HG02678 (cell line): Measurements from ENCODE around the gene SH3D19.
A peak's percentile ranks its signal among the peaks of the same experiment; 100 is the strongest.
"Not testable (repeated sequence)": the region's sequence is repeated elsewhere in the genome, so short reads cannot be mapped to it uniquely, and the experiment has no call there.

Experiments
- ATAC-seq: cut with Tn5 transposase; IDR thresholded peaks from one replicate; pipeline ENCODE4 v1.9.1; 2021; ENCODE audit warnings: mild to moderate bottlenecking, moderate library complexity; ENCODE audit not compliant: unreplicated experiment

SH3D19 gene

DNA sequence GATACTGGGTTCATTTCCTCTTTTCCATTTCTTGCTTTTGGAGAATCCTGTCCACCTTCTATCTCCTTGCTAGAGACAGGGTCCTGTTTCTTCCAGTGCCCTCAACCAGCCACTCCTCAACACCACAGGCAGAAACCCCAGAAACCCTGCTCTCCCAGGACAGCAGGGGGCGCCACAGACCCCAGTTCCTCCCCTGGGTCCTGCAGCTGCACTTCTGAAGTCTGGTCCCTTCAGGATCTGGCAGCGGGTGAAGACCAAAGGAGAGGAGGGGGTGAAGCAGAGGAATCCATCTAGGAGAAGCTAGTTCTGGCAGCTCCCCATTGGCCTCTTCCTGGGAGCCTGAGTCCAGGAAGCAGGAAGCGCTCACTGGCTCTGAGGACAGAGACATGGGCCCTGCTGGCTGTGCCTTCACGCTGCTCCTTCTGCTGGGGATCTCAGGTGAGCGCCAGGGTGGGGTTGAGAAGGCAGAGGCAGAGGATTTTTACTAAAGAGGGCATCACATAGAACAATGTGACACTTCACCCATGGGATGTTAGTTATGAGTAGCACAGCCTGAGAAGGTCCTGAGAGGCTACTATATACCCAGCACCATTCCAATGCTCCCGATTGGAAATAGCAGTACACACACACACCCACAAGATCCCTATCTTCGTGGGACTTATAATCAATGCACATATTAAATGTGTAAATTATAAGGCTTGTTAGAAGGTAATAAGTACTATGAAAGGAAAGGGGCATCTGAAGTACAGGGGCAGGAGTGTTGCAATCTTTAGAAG is 48.4 kb downstream of the SH3D19 start, which contains the start of gene PRSS48:
Gene PRSS48, plus strand, starts transcription at position 375 of the 776 bp plus-strand sequence. Its CDS starts 12 bp downstream, at position 387.
- ATAC-seq, result peak; percentile 60

DNA sequence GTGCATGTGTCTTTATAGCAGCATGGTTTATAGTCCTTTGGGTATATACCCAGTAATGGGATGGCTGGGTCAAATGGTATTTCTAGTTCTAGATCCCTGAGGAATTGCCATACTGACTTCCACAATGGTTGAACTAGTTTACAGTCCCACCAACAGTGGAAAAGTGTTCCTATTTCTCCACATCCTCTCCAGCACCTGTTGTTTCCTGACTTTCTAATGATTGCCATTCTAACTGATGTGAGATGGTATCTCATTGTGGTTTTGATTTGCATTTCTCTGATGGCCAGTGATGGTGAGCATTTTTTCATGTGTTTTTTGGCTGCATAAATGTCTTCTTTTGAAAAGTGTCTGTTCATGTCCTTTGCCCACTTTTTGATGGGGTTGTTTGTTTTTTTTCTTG is 56.5 kb downstream of the SH3D19 start:
- not testable (repeated sequence) for ATAC-seq

DNA sequence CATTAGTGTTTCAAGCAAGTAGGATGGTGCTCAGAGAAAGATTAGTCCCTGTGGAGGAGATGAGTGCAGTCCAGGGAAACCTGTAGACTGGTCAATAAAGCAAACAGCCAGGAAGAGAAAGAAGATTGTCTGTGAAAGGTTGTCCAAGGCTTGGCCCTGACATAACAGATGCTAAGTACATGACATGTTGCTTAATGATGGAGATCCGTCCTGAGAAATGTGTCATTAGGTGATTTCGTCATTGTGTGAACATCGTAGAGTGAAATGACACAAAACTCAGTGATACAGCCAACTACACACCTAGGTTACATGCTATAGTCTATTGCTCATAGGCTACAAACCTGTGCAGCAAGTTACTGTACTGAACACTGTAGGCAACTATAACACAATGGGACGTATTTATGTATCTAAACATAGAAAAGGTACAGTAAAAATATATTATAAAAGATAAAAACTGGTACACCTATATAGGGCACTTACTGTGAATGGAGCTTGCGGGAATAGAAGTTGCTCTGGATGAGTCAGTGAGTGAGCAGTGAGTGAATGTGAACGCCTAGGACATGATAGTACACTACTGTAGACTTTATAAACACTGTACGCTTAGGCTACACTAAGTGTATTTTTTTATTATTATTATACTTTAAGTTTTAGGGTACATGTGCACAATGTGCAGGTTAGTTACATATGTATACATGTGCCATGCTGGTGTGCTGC is 57.4 kb downstream of the SH3D19 start:
- no peak for ATAC-seq

DNA sequence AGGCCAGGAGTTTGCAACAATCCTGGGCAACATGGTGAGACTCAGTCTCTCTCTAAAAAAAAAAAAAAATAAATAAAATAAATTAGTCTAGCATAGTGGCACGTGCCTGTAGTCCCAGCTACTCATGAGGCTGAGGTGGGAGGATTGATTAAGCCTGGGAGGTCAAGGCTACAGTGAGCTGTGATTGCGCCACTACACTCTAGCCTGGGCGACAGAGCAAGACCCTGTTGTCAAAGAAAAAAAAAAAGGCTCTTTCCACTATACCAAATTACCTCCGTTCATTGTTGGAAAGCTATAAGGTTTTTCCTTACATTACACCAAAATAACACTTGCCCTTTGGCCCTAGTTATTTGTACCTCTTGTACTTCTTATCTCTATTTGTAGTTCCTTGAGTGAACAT is 58.3 kb downstream of the SH3D19 start:
- ATAC-seq, result no peak

DNA sequence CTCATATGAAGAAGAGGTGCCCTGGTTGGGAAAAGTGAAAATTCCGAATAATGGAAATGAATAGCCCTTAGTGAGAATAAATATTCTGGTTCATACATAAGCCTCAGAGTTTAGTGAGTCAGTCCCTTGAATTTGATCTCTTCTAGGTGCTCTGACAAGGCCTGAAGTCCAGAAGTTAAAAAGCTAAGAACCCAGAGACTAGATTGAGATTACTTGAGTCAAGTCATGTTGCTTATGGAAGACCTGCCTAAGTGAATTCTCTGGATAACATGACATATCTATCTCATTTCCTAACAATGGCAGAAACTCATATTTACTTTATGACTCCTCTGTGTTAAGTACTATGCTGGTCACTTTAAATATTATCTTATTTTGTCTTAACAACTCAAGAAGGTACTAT is 58.9 kb downstream of the SH3D19 start:
- ATAC-seq, result no peak

DNA sequence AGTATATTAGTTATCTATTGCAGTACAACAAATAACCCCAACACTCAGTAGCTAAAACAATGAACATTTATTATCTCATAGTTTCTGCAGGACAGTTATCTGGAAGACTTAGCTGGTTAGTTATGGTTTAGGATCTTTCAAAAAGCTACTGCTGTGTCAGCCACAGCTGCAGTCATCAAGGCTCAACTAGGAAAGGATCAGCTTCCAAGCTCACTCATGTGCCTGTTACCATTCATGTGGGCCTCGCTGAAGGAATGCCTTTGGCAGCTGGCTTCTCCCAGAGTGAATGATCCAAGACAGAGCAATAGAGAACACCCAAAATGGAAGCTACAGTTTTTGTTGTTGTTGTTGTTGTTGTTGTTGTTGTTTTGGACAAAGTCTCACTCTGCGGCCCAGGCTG is 62.0 kb downstream of the SH3D19 start:
- no peak for ATAC-seq

DNA sequence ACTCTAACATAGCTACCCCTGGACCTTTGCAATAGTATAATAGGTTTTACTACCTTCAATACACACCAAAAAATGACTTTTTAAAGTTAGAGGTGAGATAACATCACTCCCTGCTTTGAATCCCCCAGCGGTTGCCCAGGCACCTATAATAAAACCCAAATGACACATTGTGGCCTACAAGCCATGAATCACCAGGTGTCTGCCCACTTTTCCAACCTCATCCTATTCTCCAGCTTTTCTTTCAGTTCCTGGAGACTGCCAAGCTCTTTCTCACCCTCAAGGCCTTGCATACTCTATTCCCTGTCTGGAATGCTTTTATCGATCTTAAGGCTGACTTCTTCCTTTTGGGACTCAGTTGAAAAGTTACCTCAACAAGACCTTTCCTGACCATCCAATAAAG is 64.9 kb downstream of the SH3D19 start:
- ATAC-seq, result no peak

DNA sequence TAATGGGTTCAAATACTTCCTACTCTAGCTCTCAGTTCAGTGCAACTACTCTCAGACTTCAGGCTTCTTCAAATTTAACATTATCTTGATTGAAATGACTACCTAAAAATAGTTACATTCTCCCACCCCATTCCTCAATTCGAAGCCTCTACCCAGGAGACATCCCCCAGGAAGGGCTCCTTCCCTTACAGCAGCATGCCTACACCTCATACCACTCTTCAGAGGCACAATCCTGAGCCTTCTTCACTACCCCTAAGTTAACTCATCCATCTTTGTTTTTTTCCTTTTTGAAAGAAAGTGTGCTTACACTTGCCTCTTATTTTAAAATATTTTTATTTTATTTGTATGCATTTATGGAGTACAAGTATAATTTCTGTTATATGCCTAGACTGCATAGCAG is 65.7 kb downstream of the SH3D19 start:
- ATAC-seq, result no peak

DNA sequence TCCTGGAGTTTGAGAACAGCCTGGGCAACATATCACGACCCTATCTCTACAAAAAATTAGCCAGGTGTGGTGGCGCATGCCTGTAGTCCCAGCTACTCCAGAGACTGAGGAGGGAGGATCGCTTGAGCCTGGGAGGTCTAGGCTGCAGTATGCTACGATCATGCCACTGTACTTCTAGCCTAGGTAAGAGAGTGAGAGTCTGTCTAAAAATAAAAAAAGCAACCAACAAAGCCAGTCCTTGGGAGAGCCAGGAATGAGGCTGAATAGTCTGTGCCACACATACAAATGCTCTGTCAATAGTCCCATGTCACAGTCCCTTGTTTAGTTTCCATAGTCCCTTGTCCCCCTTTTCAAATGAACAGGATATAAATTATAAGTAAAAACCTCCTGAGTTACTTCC is 67.7 kb downstream of the SH3D19 start:
- ATAC-seq, result no peak

DNA sequence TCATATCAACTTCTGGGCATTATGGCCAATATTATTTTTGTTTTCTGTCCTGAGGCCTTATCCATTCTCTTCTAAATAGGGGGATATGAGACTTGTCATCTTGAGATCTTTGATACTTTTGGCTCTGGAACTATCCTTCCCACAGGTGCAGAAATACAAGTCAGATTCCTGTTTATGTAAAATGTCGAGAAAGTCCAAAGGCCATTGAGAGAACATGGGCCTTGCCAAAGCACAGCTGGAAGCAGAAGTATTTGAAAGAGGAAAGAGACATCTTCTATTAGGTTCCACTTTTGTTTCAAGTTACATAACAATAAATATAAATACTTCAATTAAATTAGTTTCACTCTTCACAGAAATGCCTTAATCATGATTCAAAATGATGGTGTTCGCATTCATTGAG is 69.3 kb downstream of the SH3D19 start:
- ATAC-seq, result no peak

DNA sequence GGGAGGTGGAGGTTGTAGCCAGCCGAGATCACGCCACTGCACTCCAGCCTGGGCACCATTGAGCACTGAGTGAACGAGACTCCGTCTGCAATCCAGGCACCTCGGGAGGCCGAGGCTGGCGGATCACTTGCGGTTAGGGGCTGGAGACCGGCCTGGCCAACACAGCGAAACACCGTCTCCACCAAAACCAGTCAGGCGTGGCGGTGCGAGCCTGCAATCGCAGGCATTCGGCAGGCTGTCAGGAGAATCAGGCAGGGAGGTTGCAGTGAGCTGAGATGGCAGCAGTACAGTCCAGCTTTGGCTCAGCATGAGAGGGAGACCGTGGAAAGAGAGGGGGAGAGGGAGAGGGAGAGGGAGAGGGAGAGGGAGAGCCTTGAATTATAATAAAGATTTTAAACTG is 69.7 kb downstream of the SH3D19 start:
- ATAC-seq, result not testable (repeated sequence)

DNA sequence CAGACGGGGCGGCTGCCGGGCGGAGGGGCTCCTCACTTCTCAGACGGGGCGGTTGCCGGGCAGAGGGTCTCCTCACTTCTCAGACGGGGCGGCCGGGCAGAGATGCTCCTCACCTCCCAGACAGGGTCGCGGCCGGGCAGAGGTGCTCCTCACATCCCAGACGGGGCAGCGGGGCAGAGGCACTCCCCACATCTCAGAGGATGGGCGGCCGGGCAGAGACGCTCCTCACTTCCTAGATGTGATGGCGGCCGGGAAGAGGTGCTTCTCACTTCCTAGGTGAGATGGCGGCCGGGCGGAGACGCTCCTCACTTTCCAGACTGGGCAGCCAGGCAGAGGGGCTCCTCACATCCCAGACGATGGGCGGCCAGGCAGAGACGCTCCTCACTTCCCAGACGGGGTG is 70.2 kb downstream of the SH3D19 start:
- ATAC-seq, result not testable (repeated sequence)

DNA sequence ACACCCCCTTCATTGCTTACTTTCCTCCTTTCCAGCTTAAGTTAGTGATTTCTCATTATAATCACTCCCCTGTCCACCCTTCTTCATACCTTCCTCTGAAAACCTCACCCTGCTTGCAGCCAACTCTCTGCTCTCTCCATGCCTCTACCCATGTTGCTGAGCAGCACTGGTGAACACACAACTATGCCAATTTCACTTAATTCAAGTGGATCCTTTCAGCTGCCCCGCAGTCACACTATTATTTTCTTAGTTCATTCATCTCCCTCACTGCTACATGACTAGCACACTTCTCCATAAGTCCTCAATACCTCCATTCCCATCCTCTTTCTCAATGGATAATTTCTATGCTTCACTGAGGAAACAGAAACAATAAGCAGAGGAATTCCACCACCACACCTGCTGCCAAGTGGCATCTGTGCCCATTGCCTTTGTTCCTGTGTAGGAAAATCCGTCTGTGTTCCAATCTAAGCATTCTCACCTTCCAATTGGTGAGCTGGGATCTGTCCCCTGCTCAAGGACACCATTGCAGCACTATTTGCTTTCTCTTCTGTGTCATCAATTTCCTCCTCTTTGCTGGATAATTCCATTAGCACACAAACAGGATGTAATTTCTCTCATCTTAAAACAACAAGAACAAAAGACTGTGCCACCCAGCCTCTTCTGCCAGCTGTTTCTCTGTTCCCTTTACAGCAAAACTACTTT is 73.7 kb downstream of the SH3D19 start:
- no peak for ATAC-seq

DNA sequence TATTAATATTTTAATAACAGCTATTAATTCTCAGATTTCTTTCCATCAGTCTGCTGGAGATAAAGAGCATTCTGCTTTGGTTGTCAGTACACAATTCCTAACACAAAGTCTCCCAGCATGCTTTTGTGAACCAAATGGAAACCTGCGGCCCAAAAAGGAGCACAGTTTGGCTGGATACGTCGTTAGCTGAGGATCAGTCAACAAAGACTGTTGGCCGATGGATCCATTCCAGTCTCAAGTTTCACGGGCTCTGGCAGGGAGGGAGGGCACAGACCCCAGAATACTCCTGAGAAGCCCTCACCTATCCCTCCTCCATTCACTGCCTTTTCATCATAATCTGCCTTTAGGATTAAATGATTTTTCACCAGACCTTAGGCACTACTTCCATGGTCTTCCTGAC is 74.7 kb downstream of the SH3D19 start:
- ATAC-seq, result no peak

DNA sequence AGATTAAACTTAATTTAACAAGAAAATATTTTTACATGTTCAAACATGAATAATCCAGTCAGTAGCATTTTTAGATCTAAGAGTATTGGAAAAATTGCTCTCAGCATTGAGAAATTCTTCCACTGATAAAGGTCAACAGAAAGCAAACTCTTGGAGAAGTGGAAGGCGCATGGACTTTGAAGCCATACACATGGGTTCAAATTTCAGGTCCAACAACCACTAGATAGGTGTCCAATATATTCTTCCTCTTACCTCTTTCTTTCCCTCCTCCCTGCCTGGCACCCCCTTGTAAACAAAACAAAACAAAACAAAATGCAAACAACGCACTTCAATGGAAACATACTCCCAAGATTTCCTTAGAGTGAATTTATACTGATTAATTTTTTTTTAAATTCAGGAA is 76.9 kb downstream of the SH3D19 start:
- ATAC-seq, result no peak

DNA sequence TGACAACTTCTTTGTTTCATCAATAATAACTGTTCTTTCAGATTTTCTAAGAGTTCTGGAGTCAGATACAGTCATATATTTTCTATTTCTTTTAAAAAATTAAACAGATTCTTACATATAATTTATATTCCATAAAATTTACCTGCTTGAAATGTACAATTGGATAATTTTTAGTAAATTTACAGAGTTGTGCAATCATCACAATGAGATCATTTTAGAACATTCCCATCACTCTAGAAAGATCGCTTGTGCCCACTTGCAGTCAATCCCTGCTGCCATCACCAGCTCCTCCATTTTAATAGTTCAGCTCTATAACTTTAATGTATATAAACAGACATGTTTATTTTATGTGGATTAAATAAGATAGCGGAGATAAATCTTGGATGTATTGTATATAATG is 78.0 kb downstream of the SH3D19 start:
- ATAC-seq, result no peak

DNA sequence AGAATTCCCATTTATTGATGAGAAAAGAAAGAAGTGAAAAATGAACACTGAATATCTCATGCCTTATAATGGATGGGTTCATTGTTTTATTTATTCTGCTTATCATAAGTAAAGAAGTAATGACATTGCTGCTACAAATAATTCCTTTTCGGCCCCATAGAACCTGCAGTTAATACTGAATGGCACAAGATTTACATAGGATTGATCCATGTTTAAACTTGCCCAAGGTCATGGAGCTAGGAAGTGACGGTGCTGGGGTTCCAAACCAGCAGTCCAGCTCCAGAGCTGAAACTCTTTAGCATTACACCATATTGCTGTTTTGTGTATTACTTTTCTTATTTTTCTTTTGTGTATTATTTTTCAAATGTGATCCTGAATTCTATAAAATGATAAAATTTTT is 78.7 kb downstream of the SH3D19 start:
- no peak for ATAC-seq

DNA sequence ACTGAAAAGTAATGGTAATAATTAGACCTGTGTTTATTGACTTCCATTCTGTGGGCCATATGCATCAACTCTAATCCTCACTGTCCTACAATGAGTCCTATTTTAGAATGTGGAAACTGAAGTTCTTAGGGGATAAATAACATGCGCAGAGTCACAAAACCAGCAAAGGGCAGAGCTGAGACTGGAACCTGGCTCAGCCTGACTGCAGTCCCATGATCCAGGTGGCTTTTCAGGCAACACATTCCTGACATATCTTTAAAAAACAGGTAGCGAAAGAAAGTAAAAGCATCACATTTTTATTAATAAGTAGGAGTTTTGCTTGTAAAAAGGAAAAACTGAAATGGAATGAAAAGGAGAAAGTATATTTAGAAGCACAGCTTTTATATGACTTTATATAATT is 83.1 kb downstream of the SH3D19 start:
- no peak for ATAC-seq

DNA sequence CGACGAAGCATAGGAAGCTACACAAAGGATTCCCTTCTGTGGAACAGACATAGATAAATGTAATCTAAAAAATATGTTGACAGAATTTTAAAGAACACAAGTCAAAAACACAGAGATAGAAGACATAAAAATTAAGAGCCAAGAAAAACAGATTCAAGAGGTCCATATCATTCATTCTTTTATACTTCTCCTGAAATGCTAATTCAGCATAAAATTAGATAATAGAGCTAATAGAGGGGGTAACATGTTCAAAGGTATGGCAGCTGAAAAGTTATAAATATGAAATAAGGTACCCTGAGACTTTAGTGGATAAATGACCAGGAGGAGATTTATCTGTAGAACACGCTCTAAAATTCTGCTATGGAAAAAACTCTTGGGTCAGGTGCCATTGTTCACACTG is 85.8 kb downstream of the SH3D19 start:
- ATAC-seq, result no peak

DNA sequence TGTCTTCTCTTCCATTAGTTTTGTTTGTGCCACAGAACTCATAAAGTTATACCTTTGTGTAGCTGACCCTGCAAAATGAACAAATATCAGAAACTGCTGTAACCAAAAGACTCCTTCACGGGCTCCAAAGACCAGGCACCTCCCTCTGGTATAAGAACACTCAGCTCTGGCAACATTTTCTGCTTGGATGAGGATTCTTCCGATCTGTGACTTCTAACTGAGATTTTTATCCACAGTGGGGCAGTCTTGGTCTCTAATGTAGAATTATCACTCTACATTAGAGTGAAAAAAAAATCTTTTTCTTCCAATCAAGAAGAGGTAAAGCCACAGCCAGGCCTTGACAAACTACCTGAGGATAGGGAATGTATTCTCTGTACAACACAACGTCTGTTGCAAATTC is 86.9 kb downstream of the SH3D19 start:
- no peak for ATAC-seq

DNA sequence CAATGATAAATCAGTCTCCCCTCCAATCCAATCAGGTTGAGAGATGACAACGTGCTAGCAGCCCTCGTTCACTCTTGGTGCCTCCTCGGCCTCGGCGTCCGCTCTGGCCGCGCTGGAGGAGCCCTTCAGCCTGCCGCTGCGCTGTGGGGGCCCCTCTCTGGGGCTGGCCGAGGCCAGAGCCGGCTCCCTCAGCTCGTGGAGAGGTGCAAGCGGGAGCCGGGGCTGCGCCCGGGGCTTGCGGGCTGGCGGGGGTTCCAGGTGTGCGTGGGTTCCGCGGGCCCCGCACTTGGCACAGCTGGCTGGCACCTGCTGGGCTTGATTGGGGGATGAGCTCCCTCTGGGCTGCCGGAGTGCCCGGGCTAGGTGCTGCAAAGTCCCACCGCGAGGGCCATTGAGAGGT is 89.4 kb downstream of the SH3D19 start:
- no peak for ATAC-seq

DNA sequence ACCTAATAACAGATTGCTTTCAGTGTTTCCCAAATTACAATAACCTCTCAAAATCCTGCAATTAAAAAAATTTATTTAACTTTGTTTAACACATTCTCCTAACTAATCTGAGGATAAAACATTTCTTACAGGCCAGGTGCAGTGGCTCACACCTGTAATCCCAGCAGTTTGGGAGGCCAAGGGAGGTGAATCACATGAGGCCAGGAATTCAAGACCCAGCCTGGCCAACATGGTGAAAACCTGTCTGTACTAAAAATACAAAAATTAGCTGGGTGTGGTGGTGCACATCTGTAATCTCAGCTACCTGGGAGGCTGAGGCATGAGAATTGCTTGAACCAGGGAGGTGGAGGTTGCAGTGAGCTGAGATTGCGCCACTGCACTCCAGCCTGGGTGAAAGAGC is 90.0 kb downstream of the SH3D19 start:
- ATAC-seq, result not testable (repeated sequence)
